GM21360 (cell line): ENCODE results near the gene TCHHL1.

Source experiments
- ATAC-seq: cut with Tn5 transposase; IDR thresholded peaks from one replicate; pipeline ENCODE4 v1.9.1; 2021; ENCODE audit warnings: mild to moderate bottlenecking, moderate library complexity; ENCODE audit not compliant: unreplicated experiment

Gene TCHHL1

GRCh38 chr1:152089014-152089674 is at the start of gene TCHHL1:
TCHHL1 (minus strand) TSS chr1:152089064; CDS start chr1:152088143, 921 bp downstream.
- no peak for ATAC-seq

DNA sequence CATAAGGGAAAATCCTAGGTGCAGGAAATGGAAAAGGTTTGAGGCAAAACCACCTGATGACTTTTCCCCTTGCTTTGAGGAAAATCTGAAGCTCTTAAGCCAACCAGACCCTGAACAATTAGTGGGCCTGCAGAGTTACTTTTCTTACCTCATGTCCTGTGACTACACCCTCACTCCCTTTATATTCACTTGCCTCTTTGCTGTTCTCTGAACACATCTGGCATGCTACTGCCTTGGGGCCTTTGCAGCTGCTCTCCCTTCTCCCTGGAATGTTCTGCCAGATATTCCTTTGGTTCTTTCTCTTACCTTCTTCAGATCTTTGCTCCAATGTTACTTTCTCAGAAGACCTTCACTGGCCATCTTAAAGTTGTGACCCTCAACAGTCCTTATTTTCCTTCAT is 48.4 kb upstream of the TCHHL1 start:
- no peak for ATAC-seq

DNA sequence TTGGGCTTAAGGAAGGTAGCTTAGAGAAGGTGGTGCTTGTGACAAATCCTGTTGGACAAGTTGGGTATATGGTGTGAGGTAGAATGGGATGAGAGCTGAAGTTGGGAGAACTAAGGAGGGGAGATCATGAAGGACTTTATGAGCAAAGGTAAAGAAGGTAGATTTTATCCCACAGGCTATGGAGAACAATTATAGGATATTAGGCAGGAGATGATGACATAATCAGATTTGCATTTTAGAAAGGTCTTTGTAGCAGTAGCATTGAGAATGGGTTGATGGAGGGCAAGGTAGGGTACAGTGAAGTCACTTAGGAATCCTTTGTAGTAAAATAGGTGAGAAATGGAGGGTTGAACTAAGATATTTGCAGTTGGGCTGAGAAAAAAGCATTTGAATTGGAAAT is 41.3 kb upstream of the TCHHL1 start:
- no peak for ATAC-seq

DNA sequence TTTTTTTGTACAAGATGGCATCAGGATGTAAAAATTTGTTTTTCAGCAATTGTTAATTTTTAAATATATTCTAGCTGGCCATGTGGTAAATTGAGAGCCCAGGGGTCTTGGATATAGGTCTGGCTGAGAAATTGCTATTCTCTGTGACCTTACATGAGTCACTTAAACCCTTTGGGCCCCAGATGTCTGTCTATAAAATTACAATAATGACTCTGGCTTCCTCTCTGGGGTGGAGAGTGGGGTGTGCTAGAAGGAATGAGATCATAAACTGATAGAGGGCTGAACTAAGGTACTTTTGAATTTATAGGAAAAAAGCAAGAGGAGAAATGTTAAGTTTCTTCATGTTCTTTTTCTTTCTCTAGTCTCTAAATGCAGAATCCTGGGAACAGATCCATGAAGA is 38.8 kb upstream of the TCHHL1 start:
- no peak for ATAC-seq

- ATAC-seq = no peak
Measured at GRCh38 chr1:152125834-152126443, 37.1 kb upstream of the TCHHL1 start.

DNA sequence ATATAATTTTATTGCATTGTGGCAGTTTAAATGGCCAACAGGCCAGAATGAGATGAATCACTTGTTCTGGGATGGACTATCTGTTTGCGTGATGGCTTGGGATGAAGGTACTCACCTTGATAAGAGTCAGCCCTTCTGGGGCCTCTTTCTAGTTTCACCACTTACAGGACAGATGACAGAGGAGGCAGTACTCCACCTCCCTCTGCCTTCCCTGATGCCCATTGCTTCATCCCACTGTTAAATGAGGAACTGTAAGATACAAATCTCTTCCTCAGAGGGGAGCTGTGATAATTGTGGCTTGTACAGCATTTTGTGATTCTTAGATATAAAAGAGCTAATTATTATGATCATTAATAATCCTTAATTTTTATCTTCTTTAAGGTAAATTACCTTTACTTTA is 30.1 kb upstream of the TCHHL1 start:
- ATAC-seq = no peak

DNA sequence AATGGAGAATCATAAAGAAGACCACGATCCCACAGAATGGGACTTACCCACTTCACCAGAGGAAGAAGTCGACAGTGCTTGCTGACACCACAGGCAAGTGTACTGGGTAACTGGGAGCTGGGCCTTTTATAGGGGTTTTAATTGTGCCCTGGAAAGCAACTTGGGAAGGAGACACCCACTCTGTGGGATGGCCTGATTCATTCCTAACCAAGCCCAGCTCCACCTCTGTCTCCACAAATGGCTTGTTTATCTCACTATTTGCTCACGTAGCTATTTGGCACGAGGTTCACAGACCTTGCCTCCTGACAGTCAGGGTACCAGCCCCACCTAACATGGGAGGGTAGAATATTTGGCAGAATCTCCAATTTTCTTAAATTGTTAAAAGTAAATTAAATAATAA is 26.5 kb upstream of the TCHHL1 start, which contains the start of gene TCHH:
Gene TCHH (minus strand): TSS at position 101 of the 400 bp plus-strand sequence. CDS start 1,364 bp downstream, outside the sequence.
- ATAC-seq = no peak

DNA sequence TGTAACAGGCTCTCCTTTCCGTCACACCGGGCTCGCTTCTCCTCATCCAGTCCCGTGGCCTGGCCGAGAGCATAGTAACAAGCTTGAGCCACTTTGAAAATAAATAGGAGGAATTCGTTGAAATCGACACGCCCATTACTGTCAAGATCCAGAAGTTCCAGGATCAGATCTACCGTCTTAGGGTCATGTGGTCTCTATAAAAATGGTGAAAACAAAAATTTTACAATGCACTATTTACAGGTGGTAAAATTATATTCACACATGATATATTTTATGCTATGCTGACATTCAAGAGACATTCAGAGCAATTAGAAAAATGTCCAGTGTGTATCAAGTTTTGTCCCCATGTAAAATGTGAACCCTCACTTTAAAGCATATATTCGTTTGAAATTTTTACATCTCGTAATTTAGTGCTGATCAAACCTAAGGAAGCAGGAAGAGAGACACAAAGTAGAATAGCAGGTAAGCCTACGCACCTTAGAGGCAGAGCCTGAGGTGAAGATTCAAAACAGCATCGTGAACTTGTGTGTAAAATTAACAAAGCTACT is 24.1 kb upstream of the TCHHL1 start:
- no peak for ATAC-seq

DNA sequence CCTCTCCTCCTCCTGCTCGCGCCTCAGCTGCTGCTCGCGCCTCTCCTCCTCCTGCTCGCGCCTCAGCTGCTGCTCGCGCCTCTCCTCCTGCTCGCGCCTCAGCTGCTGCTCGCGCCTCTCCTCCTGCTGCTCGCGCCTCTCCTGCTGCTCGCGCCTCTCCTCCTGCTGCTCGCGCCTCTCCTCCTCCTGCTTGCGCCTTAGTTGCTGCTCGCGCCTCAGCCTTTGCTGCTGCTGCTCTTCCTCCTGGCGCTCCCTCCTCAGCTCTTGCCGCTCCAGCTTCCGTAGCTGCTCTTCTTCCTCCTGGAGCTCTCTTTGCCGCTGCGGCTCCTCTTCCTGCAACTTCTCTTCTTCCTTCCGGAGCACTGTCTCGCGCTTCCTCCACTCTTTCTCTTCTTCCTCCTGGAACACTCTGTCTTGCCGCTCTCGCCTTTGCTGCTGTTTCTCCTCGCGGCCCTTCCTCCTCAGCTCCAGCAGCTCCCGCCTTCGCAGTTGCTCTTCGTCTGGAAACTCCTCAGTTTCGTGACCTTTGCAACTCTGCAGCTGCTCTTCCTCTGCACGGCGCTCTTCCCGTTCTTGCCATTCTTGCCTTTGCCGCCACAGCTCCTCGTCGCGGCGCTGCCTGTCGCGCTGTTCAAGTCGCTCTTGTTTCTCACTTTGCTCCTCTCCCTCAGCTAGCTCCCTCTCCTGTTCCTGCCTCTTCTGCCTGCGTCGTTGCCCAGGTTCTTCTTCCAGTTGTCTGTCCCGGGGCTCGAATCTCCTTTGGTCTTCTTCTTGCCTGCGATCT is 23.4 kb upstream of the TCHHL1 start:
- ATAC-seq = no peak

DNA sequence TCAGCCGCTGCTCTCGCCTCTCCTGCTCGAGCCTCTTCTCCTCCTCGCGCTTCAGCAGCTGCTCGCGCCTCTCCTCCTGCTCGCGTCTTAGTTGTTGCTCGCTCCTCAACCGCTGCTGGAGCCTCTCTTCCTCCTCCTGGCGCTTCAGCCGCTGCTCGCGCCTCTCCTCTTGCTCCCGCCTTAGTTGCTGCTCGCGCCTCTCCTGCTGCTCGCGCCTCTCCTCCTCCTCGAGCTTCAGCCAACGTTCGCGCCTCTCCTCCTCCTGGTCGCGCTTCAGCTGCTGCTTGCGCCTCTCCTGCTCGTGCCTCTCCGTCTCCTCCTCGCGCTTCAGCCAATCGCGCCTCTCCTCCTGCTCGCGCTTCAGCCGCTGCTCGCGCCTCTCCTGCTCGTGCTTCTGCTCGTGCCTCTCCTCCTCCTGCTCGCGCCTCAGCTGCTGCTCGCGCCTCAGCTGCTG is 22.7 kb upstream of the TCHHL1 start:
- no peak for ATAC-seq

GRCh38 chr1:152110860-152111514 is 22.1 kb upstream of the TCHHL1 start:
- no peak for ATAC-seq

GRCh38 chr1:152110365-152110859 is 21.5 kb upstream of the TCHHL1 start:
- no peak for ATAC-seq

GRCh38 chr1:152109998-152110294 is 21.1 kb upstream of the TCHHL1 start:
- ATAC-seq = no peak

- no peak for ATAC-seq
Measured at GRCh38 chr1:152109231-152109997, 20.6 kb upstream of the TCHHL1 start.

DNA sequence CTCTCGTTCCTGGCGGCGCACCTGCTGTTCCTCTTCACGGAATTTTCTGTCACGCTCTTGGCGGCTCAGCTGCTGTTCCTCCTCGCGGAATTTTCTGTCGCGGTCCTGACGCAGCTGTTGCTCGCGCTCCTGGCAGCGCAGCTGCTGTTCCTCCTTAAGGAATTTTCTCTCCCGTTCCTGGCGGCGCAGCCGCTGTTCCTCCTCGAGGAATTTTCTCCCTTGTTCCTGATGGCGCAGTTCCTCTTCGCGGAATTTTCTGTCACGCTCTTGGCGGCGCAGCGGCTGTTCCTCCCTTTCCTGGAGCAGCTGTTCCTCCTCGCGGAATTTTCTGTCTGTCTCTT is 20.0 kb upstream of the TCHHL1 start:
- no peak for ATAC-seq

- ATAC-seq = no peak
Measured at GRCh38 chr1:152107984-152108881, 19.4 kb upstream of the TCHHL1 start.

- no peak for ATAC-seq
Measured at GRCh38 chr1:152107031-152107983, 18.4 kb upstream of the TCHHL1 start.

DNA sequence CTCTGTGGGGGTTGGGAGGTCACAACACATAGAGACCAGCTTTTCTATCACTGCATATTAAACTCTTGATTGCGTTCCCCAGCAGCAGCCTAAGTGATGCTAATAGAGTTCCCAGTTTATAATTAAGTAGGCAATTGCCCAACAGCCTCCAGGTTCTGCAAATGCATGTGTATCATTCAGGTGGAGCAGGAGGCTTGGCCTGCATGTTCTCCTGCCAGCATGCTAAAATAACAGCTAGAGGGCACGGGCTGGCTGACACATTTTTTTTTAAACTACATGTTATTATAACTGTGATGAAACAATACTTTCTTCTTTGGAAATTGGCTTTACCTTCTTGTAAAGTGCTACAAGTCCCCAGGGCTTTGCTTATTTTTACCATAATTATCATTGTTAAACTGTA is 16.0 kb upstream of the TCHHL1 start:
- ATAC-seq = no peak
